Hippocampal formation (tissue), 2 donors: ENCODE data around the gene FHIT.

Experiments
- DNase-seq, 2 donors: peaks; one replicate each; lab custom pipeline; 2025; lab: John Stamatoyannopoulos, UW

Gene FHIT

DNA sequence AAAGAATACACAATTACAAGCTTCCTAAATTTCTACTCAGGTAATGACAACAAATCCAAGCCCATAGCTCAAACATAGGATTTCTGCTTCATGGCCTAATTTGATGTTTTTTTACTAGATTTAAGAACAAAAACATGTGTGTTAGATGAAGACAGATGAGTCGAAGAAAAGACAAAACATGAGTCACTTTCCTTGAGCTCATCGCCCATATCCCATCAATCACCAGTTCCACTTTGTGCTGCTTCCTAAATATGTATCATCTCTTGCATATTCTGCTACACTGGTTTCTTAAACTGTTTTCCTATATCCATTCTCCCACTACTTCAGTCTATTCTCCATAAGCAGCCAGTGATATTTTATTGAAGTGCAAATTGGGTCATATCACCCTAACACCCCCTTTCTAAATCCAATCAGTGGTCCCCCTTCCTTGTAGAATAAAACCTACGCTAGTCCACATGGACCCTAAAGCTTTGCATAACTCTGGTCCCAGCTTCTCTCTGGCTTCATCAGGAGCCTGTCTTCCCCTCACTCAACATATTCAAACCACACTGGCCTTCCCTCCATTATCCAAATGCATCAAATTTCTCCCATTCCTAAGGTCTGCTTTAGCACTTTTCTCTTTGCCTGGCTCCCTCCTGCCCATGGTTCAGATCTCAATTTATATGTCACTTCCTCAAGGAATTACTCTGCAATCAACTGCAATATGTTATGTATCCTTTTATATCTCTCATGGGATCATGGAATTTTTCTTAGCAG is 1033.9 kb downstream of the FHIT start:
- DNase-seq: no peak

DNA sequence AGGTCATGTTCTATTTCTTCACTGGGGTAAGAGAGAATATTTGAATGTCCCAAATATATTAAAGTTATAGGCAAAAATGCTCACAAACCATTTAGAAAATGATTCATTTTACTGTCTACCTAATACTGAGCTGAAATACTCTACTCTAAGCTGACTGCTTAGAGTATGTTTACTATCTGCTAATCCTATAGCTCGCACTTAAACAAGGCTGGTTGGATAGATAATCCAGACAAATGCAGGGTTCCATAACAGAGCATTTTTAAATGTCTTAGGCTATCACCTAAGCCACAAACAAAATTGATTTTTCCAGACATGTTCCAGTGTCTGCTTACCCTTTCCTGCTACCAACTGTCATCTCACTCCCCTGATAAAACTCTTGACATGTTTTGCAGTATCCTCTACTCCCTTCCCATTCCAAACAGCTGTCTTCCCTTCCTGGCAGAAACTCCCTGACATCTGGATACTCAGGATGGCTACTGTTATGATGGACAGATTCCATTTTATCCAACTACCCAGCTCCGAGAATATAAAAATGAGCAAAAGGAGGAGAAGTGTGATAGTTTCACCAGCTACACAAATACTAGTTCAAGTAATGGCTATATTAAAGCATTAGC is 1034.7 kb downstream of the FHIT start:
- DNase-seq: no peak

DNA sequence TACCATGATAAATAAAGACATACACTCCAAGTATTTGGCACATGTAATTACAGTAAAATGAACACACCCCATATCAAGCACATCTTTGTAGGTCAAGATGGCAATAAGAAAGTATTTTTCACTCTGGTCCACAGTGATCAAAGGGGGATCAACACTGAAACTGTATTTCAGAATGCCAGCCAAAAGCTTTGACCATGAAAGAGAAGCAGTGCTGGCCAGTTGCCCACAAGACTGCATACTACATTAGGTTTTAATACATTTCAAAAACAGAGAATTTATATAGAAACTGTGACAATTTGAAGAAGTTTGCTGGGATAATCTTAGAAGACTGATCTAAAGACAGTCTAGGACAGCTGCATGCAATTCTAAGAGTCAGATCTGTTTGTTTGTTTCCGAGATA is 1035.3 kb downstream of the FHIT start:
- DNase-seq: no peak

DNA sequence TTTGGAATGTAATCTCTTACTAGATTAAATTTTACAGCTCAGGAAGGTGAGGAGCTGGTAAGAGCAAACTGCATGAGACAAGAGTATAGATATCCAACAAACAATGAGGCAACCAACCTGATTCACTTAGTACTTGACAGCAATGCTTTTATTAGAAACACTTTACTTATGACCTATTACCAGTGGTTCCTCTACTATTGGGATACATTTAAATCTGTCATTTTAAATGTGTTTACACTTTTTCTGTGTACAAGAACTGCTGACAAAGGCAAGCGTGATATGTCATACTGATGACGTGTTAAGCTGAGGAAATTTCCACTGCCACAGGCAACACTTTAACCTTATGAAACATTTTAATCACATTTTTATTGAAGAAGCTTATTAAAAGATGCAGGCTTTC is 1043.3 kb downstream of the FHIT start:
- DNase-seq: no peak

DNA sequence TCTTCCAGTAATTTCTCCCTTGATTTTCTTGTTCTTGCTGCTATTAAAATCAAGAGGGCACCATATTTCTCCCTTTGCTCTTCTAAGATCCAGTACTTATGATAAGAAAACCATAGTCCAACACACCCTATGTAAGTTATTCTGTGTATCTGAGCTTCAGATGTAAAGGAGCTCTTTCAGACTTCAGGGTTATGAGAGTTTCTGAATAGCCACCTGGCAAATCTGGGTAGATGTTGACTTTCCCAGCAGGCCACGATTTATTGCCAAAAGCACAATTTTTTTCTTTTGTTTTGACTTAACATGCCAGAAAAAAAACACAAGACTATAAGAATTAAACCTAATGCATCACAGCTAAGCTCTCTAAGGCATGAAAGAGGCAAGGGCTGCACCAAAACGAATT is 1045.0 kb downstream of the FHIT start:
- no peak for DNase-seq

DNA sequence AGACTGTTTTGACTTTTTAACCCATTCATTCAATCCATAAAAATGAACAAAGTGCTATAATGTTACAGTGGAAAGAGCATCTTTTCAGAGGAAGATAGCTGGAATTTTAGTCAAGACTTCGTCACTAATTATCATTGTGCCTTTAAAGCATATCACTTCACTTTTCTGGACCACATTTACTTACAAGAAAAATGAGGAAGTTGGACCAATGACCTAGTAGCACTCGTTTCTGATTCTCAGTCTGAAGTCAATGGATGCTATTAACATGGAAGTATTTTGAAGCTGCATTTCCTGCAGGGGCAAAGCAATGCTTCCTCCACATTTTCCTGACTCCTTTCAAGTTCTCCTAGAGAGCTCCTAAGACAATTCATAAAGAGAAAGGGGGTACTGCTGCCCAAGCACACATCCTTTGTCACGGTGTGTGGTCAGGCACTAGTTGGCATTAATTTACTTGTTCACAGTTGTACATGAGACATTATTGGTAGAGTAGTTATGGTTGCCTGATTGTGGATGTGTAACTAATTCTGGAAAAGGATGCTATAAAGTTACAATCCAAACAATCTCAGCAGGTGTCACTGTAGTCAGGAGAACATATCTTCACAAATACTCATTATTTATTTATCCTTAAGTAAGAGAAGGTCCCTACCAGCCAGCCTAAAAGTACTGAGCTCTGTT is 1049.1 kb downstream of the FHIT start:
- no peak for DNase-seq

DNA sequence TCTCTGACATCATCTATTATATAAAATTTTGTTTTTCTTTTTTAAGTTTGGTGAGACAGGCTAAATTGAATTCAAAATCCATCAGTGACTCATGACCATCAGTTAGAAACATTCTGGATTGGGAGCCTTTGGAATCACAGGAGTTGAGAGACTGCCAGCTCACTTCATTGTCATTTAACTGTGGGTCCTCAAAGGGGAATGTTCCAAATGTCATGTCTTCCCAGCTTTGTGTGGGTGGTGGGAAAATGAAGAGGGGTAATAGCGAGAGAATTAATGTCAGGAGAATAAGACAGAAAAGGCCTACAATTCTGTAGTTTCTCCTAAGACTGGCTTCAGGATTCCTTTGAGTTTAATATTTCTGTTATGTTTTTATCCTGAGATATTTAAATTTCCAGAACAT is 1051.9 kb downstream of the FHIT start:
- no peak for DNase-seq

DNA sequence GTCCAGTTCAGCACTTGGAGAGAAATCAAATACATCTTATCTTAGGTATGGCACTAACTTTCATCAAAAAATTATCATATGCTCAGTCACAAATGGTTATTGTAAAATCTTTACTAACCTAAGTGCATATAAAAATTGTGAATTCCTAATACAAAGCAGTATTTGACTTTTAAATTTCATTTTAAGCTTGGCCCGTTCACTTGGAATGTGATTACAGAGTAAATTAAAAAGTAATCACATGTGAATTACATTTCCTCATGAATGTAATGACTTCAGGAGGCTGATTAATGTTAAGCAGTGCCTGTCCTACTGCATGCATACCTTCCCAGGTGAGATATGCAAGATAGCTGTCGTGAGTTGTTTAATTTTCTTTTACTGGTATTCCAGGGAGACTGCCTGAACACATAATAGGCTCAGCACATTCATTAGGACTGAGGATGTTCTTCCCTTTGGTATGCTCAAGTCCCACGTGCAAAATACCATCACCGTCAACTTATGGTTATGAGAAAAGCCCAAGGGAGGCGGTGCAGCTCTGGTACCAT is 1053.0 kb downstream of the FHIT start:
- no peak for DNase-seq

DNA sequence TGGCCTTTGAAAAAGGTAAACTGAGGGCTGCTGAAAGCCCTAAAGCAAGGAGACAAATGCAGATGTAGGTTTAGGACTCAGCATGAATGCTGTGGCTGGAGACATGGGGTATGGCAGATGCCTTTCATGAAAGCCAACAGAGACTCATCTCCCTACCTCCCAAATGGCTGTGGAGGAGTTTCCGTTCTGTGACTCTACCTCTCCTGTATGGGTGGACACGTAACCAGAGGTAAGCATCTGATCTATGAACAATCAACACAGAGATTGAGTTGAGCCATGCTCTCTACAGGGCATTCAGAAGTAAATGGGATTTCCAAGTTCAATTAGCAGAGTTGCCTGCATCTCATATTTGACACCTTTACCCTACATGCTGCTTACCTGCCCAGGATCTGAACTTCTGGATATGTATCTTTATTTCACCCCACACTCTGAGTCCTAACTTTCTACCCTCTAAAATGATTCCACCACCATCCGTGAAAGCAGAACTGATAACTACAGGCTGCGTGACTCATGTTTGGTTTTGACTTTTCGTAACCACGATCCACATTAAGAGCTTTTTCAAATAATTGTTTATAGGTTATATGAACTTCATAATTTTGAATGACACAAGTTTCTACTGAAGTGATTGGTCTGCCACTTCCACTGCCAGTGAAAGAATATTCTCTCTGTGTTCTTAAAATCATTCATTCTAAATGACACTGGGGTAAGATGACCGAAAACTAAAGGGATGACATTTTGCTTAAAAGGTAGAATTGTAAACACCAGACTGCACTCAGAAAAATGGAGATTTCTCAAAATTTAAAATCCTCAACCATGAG is 1058.7 kb downstream of the FHIT start:
- no peak for DNase-seq

DNA sequence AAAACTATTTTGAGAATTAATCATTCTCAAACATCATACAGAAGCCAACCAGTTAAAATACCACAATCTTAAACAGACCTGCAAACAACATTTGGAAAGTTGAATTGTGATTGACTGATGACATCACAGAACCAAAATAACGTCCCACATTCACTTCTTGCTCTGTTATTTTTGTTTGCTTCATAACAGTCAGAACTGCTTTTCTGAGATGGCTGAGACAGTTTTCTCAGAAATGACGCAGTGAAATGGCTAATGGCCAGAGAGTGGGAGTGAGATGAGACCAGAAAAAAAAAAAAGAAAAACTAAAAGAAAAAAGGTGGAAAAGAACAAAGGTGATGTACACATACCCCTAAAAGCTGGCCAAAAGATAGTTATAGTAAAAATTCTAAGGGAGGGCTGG is 1061.2 kb downstream of the FHIT start:
- no peak for DNase-seq

DNA sequence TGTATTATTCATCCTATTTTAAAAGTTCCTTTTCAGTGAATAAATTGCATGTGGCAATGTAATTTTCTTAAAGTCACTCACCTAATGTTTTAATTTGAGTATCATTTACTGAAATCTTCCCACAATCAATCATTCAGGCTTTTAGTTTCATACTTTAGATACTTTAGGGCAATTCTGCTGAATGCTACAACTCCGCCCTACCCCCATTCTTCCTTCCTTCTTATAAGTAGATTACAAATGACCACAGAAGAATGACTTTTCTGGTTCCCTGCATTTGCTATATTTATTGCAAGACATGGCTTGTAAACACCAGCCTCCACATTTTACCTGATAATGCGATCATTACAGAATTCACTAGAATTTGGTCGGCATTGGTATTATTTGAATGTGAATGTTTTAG is 1061.9 kb downstream of the FHIT start:
- DNase-seq: no peak

DNA sequence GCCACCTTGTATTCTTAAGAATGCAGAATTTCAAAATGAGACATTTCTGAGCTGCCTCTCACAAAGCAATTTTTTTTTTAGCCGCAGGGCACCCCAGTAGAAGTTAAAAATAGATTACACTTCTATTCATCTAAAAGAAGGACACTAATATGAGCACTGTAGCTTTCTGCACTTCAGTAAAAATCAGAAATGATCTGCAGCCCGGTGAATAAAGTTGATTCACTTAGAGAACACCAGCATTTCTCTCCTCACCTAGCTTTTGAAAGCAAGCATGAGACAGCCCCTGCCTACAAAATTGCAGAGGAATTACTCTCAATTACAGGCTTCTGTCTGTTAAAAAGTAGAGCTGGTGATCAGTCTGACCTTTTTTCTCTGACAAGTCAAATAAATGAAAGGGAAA is 1062.4 kb downstream of the FHIT start:
- no peak for DNase-seq

DNA sequence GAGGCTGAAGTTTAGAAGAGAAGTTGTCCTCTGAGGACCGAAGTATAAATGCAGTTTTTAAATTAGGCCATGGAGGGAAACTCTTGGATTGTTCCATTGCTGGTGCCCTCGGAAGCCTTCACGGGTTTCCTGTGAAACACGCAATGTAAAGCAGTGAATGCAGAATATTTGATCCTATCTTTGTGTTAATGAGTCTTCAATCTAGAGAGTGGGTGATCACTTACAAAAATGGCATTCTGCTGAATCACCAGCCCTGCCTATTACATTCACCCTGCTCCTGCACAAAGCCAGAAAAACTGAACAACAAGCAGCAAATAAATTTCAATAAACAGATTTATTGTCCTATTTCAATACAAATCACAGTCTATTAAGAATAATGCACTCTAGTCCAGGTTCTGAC is 1063.9 kb downstream of the FHIT start:
- DNase-seq: no peak

DNA sequence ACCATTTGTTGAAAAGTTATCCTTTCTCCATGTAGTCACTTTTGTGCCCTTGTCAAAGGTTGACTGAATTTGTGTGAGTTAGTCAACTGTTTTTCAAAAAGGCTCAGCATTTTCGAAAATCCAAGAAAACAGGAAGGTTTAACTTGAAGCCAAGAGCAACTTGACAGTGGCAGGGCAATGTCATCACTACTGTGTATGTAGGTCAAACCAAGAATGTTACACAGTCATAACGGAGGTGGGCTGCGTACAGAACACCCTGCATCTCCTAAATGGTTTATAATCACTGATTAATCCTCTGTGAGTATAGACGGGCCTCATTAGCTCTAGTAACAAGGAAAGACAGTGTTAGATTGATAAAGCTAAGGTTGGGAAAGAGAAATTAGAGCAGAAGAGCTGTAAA is 1064.9 kb downstream of the FHIT start:
- DNase-seq: no peak

DNA sequence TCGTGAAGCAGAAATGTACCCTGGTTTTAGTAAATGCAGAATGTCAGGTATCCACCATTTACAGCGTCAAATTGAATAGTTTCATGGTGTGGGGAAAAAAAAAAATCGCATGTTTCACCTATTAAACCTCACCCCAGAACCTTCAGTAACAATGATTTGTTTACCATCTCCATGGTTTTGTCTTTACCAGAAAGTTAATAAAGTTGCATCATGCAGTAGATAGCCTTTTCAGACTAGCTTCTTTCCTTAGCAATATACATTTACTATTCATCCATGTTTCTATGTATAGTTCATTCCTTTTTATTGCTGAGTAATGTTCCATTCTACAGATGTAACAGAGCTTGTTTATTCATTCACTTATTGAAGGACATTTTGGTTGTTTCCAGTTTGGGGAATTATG is 1066.1 kb downstream of the FHIT start:
- no peak for DNase-seq

DNA sequence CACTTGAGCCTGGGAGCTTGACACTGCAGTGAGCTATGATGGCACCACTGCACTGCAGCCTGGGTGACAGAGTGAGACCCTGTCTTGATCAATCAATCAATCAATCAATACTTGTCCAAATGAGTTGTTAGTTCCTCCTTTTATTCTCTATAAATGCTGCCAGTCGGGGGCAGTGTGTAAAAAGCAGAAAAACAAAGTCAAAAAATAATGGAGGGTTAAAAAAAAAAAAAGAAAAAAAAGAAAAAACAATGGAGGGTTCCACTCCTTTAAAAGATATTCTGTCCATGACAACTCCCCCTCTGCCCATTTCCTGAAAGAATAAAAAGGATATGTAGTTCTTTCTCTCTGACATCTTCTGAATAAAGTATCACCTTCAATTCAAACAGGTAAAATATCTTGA is 1068.6 kb downstream of the FHIT start:
- no peak for DNase-seq

DNA sequence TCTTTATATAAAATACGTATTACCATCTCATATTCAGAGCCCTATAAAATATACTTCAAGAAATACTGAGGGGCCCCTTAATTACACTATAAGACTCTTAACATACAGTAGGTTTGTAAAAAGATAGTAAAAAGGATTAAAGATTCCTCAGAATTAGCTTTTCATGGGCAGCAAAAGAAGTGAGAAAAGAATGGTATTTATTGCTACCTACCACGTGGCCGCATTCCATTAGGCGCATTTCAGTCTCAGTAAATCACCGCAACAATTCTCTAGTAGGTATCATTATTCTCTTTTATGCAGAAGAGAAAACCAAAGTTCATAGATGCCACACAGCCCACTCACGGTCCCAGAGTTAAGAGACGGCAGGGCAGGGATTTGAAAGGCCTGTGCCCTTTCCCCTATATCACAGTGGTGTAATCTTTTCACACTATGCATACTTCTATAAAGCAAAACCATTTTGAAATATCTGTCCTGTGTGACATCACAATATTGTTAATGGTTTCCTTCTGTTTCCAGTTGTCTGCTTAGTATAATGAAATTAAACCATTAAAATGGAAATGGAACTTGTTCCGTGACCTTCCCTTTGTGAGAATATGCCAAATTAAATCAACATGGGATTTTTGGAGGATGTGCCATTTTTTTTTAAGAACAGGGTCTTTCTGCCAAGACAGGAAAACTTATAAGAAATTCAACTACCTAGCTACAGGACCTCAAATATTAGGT is 1072.2 kb downstream of the FHIT start:
- no peak for DNase-seq

DNA sequence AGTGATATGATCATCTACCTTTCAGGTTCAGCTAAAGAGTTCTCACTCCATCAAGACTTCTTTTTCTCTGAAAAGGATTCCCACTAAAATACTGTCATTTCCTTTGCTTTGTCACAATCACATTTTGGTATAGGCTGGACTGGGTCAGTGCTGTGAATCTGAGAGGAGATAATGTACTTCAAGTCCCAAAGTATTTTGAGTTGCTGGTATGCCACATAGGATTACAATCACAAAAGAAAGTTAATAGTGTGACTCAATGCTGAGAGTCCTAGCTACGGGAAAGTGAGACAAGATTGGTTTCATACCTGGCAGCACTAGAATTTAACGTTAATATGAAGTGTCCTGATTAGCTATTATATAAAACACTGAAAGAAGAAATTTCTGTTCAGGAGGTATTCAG is 1073.5 kb downstream of the FHIT start:
- DNase-seq: no peak

DNA sequence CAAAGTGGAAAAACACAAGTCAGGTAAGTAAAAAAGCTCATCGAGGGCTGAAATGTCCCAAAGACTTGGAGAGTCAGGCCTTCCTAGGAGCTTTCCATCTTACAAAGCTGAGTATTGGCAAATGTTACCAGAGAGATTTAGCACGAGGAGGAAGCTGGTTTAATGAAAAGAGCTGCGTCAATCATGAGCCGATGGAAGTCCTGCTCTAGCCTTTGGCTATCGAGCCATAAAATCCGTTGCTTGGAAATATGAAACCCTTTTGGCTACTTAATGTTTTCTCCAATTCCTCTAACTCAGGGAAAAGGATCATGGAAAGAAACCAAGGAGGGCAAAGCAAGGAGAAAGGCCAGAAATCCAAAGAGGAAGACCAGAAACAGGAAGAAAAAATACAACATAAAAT is 1074.6 kb downstream of the FHIT start:
- DNase-seq: no peak

DNA sequence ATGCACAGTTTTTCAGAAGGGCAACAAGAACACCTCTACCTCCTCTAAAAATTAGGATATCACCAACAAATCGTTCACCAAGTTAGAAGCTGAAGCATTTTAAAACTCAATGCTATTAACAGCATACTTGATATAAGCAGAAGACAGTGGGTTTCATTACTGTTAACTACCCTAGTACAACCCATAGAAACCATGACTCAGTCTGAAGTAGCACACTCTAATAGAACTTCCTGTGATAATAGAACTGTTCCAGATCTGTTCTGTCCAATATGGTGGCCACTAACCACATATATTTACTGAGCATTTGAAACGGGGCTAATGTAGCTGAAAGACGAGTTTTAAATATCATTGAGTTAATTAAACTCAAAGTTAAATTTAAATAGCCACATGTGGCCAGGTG is 1075.6 kb downstream of the FHIT start:
- DNase-seq: no peak

DNA sequence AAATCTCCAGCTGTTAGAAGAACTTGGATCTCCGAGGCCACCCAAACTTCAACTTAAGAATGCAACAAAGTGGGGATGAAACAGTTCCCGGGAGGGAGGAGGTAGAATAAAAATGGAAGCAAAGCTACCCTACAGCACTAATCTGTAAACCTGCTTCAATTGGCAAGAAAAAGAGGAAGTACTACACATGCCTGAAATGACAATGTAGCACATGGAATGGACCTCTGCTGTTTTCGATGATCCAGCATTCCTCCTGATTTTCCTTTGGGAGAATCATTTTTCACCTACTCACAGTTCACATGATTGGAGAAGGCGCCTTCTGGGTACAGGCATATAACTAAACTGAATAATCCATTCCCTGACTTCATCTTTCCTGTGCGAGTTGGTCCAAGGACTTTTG is 1081.5 kb downstream of the FHIT start:
- DNase-seq: no peak

DNA sequence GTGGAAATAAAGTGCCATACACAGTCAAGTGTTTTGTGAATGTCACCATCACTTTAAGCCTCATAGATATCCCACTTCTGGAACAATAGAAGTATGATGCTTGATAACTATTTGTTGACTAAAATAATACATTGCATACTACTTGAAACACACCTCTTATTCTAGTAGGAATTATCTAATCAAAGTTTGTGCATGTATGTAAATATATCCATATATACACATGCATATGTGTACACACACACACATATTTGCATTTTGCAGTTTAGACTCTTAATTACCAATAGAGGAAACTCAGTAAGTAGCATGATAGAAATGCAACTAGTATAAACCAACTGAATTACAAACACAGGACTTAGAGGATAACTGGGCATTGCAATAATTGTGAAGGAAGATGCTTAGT is 1084.1 kb downstream of the FHIT start:
- no peak for DNase-seq
